Motor neuron (in vitro differentiated cells): ENCODE results near the gene SH3YL1. TPM values are rescaled to one million over a fixed set of nuclear protein-coding genes. Genes with fewer than 3 reads are reported as not detected.
A peak's percentile ranks its signal among the peaks of the same experiment; 100 is the strongest.

Source experiments
- ATAC-seq, 8 experiments: fragments of 200-7000 bp; cut with Tn5 transposase; replicated peaks in 6 of 8; 2 replicates each; pipeline ENCODE4 v1.8.0; 2021; ENCODE audit warnings: mild to moderate bottlenecking in 8 of 8, moderate library complexity in 8 of 8
- H3K27ac ChIP-seq, 2 donors: fragments of 250-450 bp; sonication (Bioruptor Pico); 2 replicates each; pipeline ENCODE4 v1.9.0; 2021; ENCODE audit warnings: antibody characterized with exemption in 2 of 2, mild to moderate bottlenecking in 2 of 2, moderate library complexity in 1 of 2
- H3K4me1 ChIP-seq, 2 donors: fragments of 250-450 bp; sonication (Bioruptor Pico); replicated peaks in 1 of 2; 2 replicates each; pipeline ENCODE4 v1.6.1; 2021; ENCODE audit warnings: antibody characterized with exemption in 2 of 2, mild to moderate bottlenecking in 2 of 2, moderate library complexity in 1 of 2
- H3K4me3 ChIP-seq, 5 donors: fragments of 250-450 bp; sonication (Bioruptor Pico); 2 replicates each; pipeline ENCODE4 v1.9.0; 2021; ENCODE audit warnings: antibody characterized with exemption in 5 of 5, mild to moderate bottlenecking in 5 of 5, moderate library complexity in 4 of 5
- WGBS, 10 experiments: fragments of 450-650 bp; shearing (Covaris generic); methylation state at CpG; one replicate each; pipeline ENCODE4 v1.0.0; 2022; 5-methylcytosine and 5-hydroxymethylcytosine counted together
- in situ Hi-C, 9 experiments: fragments of 400-800 bp; cut with MboI; loops; one replicate each; pipeline ENCODE4 v1.15.0; 2021; ENCODE audit warnings: low sequenced_read_pairs in 9 of 9, low pct_unique_long_range_greater_than_20kb in 2 of 9; ENCODE audit not compliant: unreplicated experiment in 9 of 9
- total RNA-seq, 8 experiments: library from RNA; unstranded; fragments of 300-600 nt; gene quantifications; 2 replicates each; pipeline versions ENCODE4 v1.2.3 to v1.2.4, GENCODE V29; 2022

Gene SH3YL1
- total RNA-seq: 10 to 100 TPM; 19.8 to 93.0 (median 41.0) TPM

GRCh38 chr2:263774-264492 is at the start of gene SH3YL1:
TSS of gene SH3YL1 (minus strand) at chr2:264032. CDS start at chr2:263984, 48 bp downstream.
- ATAC-seq: peak; percentile 30 to 61 (median 54)
- Histone ChIP-seq H3K27ac (peak within 1 kb of the TSS; percentile 80 to 92), H3K4me3 (peak within 1 kb of the TSS; percentile 74 to 95 (median 83)), H3K4me1 (peaks cover 14 to 17% of the 10 kb centered on the region in 2 donors)
- in situ Hi-C loops: no loop called here
- WGBS, 10 experiments: 0 to 33% (median 18%) methylated on average over 3 to 17 of the region's 77 CpGs; no CpG with 5 or more reads in 3 of the 10 experiments

DNA sequence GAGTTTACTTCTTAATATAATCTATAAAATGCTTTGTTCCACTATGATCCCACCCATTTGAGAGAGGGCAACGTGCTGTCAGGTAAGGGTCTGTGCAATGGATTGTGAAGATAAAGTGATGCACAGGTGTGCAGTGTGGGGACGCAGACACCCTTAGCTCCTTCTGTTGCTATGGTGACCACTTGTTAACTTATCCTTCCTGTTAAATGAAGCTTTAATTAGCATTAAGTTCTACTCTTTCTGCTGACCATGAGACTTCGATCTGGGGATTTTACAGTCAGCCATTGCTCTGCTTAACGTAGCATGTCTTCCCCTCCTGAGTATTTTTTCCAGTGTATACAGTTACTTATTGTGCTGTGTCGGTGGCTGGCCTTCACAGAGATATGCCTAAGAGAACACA is 47.2 kb upstream of the SH3YL1 start:
- H3K4me1 ChIP-seq: peaks cover 32 to 46% of the 10 kb centered on the region in 2 donors
- ATAC-seq: no peak
- in situ Hi-C loops: no loop called here

GRCh38 chr2:309954-310510 is 46.2 kb upstream of the SH3YL1 start:
- Histone ChIP-seq H3K4me1 (peaks cover 32 to 36% of the 10 kb centered on the region in 2 donors), H3K27ac (peak overlapping the region in 1 of 2 donors; percentile 51), H3K4me3 (no peak overlapping the region)
- peak in 1 of 8 experiments; percentile 18 for ATAC-seq
- WGBS, 10 experiments: 20 to 80% (median 54%) methylated on average over 1 to 9 of the region's 10 CpGs
- in situ Hi-C loops: no loop called here

More for the DNA sequence above, 47.2 kb upstream of the SH3YL1 start:
- Histone ChIP-seq H3K4me3 (no peak overlapping the region), H3K27ac (no peak overlapping the region)
- 18 to 100% (median 86%) methylated on average over 1 to 5 of the region's 5 CpGs for WGBS, 10 experiments

GRCh38 chr2:309148-309953 is 45.5 kb upstream of the SH3YL1 start:
- Histone ChIP-seq H3K27ac (peak overlapping the region in 1 of 2 donors; percentile 60), H3K4me3 (no peak overlapping the region), H3K4me1 (peaks cover 32 to 34% of the 10 kb centered on the region in 2 donors)
- in situ Hi-C loops: no loop called here
- peak; percentile 34 to 94 (median 71) for ATAC-seq
- 0 to 100% (median 43%) methylated on average over 1 to 7 of the region's 13 CpGs; no CpG with 5 or more reads in 3 of the 10 experiments for WGBS, 10 experiments

- ATAC-seq: no peak
- 49 to 92% (median 76%) methylated on average over 3 to 9 of the region's 9 CpGs for WGBS, 10 experiments
- H3K27ac ChIP-seq: no peak overlapping the region
- in situ Hi-C loops: no loop called here
- peaks cover 9 to 15% of the 10 kb centered on the region in 2 donors for H3K4me1 ChIP-seq
- H3K4me3 ChIP-seq: no peak overlapping the region
These were observed 41.5 kb upstream of the SH3YL1 start for GRCh38 chr2:305366-305765.

GRCh38 chr2:296354-296753 is 32.5 kb upstream of the SH3YL1 start:
- in situ Hi-C loops: no loop called here
- whole genome bisulfite sequencing, 10 experiments: 0 to 75% (median 40%) methylated on average over 1 to 2 of the region's 3 CpGs; no CpG with 5 or more reads in 6 of the 10 experiments
- ATAC-seq: no peak
- Histone ChIP-seq H3K4me3 (no peak overlapping the region), H3K27ac (no peak overlapping the region), H3K4me1 (no peaks in the 10 kb centered on the region)

DNA sequence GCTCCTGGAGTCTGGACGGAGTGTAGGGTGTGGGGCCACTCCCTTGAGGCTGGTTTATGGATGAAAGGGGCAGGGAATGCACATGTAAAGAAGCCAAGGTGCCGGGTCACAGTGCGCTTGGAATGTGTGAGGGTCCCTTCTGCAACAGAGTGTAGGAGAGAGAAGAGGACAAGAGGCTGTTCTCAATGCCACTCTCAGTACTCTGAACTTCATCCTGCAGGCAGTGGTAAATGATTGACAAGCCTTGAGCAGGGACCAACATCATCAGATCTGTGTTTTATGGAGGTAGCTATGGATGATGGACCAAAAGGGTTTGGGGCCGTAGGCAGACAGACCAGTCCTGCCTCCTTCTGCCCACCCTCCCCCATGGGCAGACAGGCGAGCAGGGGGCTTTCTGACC is 31.3 kb upstream of the SH3YL1 start:
- in situ Hi-C loops: no loop called here
- ATAC-seq: no peak
- 14 to 100% (median 70%) methylated on average over 1 to 3 of the region's 5 CpGs; no CpG with 5 or more reads in 4 of the 10 experiments for WGBS, 10 experiments

DNA sequence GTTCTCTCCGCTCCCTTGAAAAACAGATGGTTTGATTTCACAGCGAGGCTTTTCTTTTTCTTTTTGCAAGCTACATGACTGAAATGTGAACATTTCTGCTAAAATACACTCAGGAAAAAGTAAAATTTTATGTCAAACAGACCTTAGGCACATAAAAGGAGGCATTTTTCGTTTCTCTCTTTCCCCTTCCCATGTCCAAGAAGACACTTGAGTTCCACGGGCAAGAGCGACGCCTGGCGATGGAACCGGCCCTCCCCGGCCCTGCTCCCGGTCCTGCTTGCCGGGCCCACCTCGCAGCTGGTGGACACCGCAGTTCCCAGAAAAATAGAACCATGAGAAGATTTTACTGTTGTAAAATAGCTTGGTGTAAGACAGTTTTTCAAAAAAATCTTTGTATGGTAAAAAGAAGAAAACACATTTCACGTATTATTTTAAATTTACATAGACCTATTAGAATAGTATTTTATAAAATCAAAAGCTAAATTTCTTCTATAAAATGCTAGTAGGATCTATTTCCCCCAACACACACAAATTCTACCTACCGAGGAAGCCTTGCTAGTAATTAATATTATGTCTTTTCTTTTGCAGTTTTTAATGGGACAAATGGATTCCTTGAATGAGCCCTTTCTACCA is 26.4 kb upstream of the SH3YL1 start:
- Histone ChIP-seq H3K4me1 (peaks cover 5 to 9% of the 10 kb centered on the region in 2 donors), H3K27ac (no peak overlapping the region), H3K4me3 (peak overlapping the region; percentile 18 to 35 (median 28))
- ATAC-seq: peak; percentile 72 to 82 (median 78)
- WGBS, 10 experiments: 5 to 54% (median 10%) methylated on average over 2 to 14 of the region's 15 CpGs; no CpG with 5 or more reads in 1 of the 10 experiments
- in situ Hi-C loops: no loop called here

More for the DNA sequence above, 31.3 kb upstream of the SH3YL1 start:
- Histone ChIP-seq H3K4me3 (no peak overlapping the region), H3K4me1 (no peaks in the 10 kb centered on the region), H3K27ac (no peak overlapping the region)

DNA sequence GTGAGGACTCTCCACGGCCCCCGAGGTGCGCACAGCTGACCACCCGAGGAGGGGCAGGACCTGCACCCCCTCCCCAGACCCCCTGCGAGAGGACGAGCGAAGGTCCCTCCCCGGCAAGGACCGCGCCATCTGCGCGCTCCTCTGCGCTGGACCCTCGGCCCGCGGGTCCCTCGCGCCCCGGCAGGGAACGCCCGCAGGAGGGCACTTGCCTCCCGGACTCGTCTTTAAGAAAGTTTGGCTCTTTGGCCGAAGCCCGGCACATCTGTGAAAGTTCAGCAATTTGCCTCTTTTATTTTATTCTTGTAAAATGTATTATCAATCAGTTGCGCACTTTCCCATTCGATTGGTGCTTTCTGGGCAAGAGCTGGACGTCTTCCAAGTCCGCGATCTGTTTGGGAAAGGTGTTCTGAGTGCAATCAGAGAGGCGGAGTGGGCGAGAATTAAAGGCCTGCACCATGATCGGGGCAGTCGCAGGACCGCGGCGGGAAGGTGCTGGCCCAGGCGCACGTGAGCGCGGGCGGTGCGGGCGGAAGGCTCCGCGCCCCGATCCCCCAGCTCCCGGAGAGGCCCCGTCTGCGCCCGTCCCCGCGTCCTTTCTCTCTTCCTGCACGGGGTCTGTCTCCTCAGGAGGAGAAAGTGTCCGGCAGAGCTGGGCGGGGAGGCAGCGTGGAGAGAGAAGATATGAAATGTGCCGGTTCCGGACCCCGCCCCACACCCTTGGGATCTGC is 25.7 kb upstream of the SH3YL1 start:
- 0 to 4% (median 0%) methylated on average over 1 to 16 of the region's 60 CpGs; no CpG with 5 or more reads in 5 of the 10 experiments for WGBS, 10 experiments
- in situ Hi-C loops: no loop called here
- peak; percentile 47 to 70 (median 61) for ATAC-seq
- Histone ChIP-seq H3K27ac (no peak overlapping the region), H3K4me3 (peak overlapping the region; percentile 18 to 35 (median 28)), H3K4me1 (peaks cover 5 to 9% of the 10 kb centered on the region in 2 donors)

GRCh38 chr2:288758-289361 is 25.0 kb upstream of the SH3YL1 start:
- Histone ChIP-seq H3K4me3 (peak overlapping the region in 4 of 5 donors; percentile 18 to 35 (median 30)), H3K27ac (no peak overlapping the region), H3K4me1 (peaks cover 5 to 9% of the 10 kb centered on the region in 2 donors)
- ATAC-seq: peak in 1 of 8 experiments; percentile 10
- 0% methylated on average over 3 of the region's 42 CpGs; no CpG with 5 or more reads in 9 of the 10 experiments for WGBS, 10 experiments
- in situ Hi-C loops: no loop called here

DNA sequence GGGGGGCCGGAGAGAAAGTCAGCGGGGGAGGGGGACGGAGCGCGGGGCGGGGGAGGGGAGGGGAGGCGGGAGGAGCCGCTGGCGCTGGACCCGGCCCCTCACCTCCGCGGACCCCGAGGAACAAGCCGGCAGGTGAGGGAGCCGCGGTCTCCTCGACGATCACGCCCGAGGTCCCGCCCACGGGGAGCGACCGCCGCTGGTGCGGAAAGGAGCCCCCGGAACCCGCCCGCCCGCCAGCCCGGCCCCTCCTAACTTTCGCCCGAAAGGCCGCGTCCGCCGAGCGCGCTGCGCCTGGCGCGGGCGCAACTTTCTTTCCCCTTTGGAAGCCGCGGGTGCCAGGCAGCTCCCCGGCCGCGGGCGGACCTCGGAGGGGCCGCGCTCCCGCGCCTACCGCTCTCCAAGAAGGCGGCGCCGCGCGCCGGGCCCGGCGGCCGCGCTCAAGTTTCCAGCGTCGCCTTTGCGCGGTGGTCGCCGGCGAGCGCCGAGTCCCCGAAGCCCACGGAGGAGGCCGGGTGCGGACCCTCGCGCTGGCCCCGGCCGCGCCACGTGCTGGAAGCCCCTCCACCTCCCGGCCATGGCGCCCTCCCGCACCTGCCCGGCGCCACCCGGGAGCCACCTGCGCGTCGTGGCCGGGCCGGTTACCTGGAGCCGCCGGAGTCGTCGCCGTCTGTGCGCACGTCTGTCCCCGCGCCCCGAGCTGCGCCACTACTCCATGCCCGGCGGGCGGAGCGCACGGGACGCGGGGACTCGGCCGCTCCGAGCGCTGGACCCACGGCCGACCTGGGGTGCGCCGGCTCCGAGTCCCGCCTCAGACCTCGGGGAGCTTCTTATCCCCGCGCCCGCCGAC is 24.3 kb upstream of the SH3YL1 start, which contains the start of gene ALKAL2:
ALKAL2 (minus strand) TSS at position 181 of the 847 bp plus-strand sequence. CDS start 256 bp downstream, outside the sequence.
- in situ Hi-C loops: no loop called here
- Histone ChIP-seq H3K27ac (no peak within 1 kb of the TSS), H3K4me3 (peak within 1 kb of the TSS; percentile 27 to 38 (median 30)), H3K4me1 (peaks cover 5 to 9% of the 10 kb centered on the region in 2 donors)
- WGBS, 10 experiments: 0% methylated on average over 2 of the region's 128 CpGs; no CpG with 5 or more reads in 9 of the 10 experiments
- ATAC-seq: peak in 7 of 8 experiments; percentile 2 to 23 (median 12)
